ENCODE data around the gene CEMIP2.

- TF ChIP-seq, protein P1, sequence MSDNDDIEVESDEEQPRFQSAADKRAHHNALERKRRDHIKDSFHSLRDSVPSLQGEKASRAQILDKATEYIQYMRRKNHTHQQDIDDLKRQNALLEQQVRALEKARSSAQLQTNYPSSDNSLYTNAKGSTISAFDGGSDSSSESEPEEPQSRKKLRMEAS (IDR thresholded peaks at IDR 0.05; ENCODE audit: low read depth): no peak
- TF ChIP-seq, protein P2, sequence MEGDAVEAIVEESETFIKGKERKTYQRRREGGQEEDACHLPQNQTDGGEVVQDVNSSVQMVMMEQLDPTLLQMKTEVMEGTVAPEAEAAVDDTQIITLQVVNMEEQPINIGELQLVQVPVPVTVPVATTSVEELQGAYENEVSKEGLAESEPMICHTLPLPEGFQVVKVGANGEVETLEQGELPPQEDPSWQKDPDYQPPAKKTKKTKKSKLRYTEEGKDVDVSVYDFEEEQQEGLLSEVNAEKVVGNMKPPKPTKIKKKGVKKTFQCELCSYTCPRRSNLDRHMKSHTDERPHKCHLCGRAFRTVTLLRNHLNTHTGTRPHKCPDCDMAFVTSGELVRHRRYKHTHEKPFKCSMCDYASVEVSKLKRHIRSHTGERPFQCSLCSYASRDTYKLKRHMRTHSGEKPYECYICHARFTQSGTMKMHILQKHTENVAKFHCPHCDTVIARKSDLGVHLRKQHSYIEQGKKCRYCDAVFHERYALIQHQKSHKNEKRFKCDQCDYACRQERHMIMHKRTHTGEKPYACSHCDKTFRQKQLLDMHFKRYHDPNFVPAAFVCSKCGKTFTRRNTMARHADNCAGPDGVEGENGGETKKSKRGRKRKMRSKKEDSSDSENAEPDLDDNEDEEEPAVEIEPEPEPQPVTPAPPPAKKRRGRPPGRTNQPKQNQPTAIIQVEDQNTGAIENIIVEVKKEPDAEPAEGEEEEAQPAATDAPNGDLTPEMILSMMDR (IDR thresholded peaks at IDR 0.05): no peak
- TF ChIP-seq, protein P3, sequence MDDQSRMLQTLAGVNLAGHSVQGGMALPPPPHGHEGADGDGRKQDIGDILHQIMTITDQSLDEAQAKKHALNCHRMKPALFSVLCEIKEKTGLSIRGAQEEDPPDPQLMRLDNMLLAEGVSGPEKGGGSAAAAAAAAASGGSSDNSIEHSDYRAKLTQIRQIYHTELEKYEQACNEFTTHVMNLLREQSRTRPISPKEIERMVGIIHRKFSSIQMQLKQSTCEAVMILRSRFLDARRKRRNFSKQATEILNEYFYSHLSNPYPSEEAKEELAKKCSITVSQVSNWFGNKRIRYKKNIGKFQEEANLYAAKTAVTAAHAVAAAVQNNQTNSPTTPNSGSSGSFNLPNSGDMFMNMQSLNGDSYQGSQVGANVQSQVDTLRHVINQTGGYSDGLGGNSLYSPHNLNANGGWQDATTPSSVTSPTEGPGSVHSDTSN (IDR thresholded peaks at IDR 0.05): no peak
- TF ChIP-seq RFX5 (IDR thresholded peaks at IDR 0.05; ENCODE audit: low read length): no peak
Observed at GRCh38 chr9:71808068-71808467, 39.8 kb upstream of the CEMIP2 start.
